K562 (cell line): ENCODE measurements around the gene SAMD4A. TPM values are rescaled to one million over a fixed set of nuclear protein-coding genes. Genes with fewer than 3 reads are reported as not detected.

Experiments used
- ATAC-seq: fragments of 200-7000 bp; cut with Tn5 transposase; 3 replicates; pipeline ENCODE4 v1.9.1; 2020; ENCODE audit warnings: moderate library complexity
- BruUV-seq: library from RNA; stranded (reverse); fragments of 400-500 nt; replicated peaks from 2 replicates; lab custom pipeline; 2021; lab: Mats Ljungman, UMichigan
- CTCF ChIA-PET: fragments of 300-600 bp; formaldehyde crosslinking; extraction: SDS; loops from one replicate; lab custom pipeline; 2021; ENCODE audit warnings: low intra/inter-chr PET ratio; lab: Yijun Ruan, JAX
- POLR2A ChIA-PET: fragments of 300-600, 350-650 bp; sonication (Branson Sonifier 250); formaldehyde crosslinking; extraction: SDS; loops from one replicate; lab custom pipeline; 2021; ENCODE audit warnings: antibody characterized with exemption, inconsistent platforms; lab: Yijun Ruan, JAX
- DNase-seq, 4 experiments: peaks; one replicate each; pipeline versions ENCODE4 v3.0.0 to v3.0.0-alpha.2; 2011 to 2018; ENCODE audit warnings: low spot score in 3 of 4, mixed read lengths in 3 of 4; ENCODE audit errors: extremely low read depth in 1 of 4
- FAIRE-seq: peaks from 2 replicates; lab custom pipeline; 2011; peaks lifted over from hg19 to GRCh38; lab: Jason Lieb, UNC
- H2AFZ ChIP-seq: 2 replicates; pipeline ENCODE4 v1.6.0; 2011; ENCODE audit warnings: low read depth, low read length, control low read depth, inconsistent platforms
- H3K27ac ChIP-seq: fragments of 200-600 bp; 3 replicates; pipeline ENCODE4 v1.8.0; 2011; ENCODE audit warnings: low read depth, mild to moderate bottlenecking, control low read depth, inconsistent platforms, low read length, moderate library complexity, mixed read lengths; ENCODE audit errors: extremely low read depth
- H3K27me3 ChIP-seq, 2 experiments: fragments of 300-600 bp in 1 of 2; 2 replicates in 1 of 2; 3 replicates in 1 of 2; pipeline versions ENCODE4 v1.6.0 to v1.8.0; 2011; ENCODE audit warnings: inconsistent platforms in 2 of 2, low read length in 2 of 2, mild to moderate bottlenecking in 1 of 2, mixed read lengths in 1 of 2, moderate library complexity in 1 of 2; ENCODE audit not compliant: control insufficient read depth in 2 of 2, insufficient read depth in 2 of 2
- H3K36me3 ChIP-seq: fragments of 300-600 bp; 3 replicates; pipeline ENCODE4 v1.8.0; 2011; ENCODE audit warnings: mild to moderate bottlenecking, low read length, inconsistent platforms; ENCODE audit not compliant: control insufficient read depth, insufficient read depth
- H3K4me1 ChIP-seq, 2 experiments: fragments of 200-600 bp in 1 of 2; replicated peaks in 1 of 2; 2 replicates in 1 of 2; 3 replicates in 1 of 2; pipeline versions ENCODE4 v1.5.1 to v1.8.0; 2011; ENCODE audit warnings: inconsistent platforms in 2 of 2, low read length in 2 of 2, mild to moderate bottlenecking in 1 of 2, mixed read lengths in 1 of 2, moderate library complexity in 1 of 2; ENCODE audit not compliant: control insufficient read depth in 2 of 2, insufficient read depth in 2 of 2
- H3K4me2 ChIP-seq: 2 replicates; pipeline ENCODE4 v1.6.1; 2011; ENCODE audit warnings: low read length, control low read depth, inconsistent platforms, mixed read lengths; ENCODE audit not compliant: insufficient read depth
- H3K4me3 ChIP-seq: fragments of 200-600 bp; sonication (generic), shearing (Covaris generic); 2 replicates; pipeline ENCODE4 v1.5.1; 2016; ENCODE audit warnings: control low read depth, inconsistent platforms
- H3K79me2 ChIP-seq: fragments of 200-600 bp; 3 replicates; pipeline ENCODE4 v1.8.0; 2011; ENCODE audit warnings: low read length, inconsistent platforms; ENCODE audit not compliant: control insufficient read depth, insufficient read depth
- H3K9ac ChIP-seq, 2 experiments: 2 replicates each; pipeline versions ENCODE4 v1.6.0 to v1.6.1; 2011; ENCODE audit warnings: low read depth in 2 of 2, low read length in 2 of 2, control low read depth in 1 of 2, inconsistent platforms in 1 of 2, mild to moderate bottlenecking in 1 of 2, mixed read lengths in 1 of 2; ENCODE audit not compliant: insufficient read depth in 1 of 2
- H3K9me1 ChIP-seq: one replicate; pipeline ENCODE4 v1.6.0; 2011; ENCODE audit warnings: inconsistent platforms, mild to moderate bottlenecking, low read length, moderate library complexity; ENCODE audit not compliant: control insufficient read depth, insufficient read depth
- H3K9me3 ChIP-seq: replicated peaks from 2 replicates; pipeline ENCODE4 v1.5.1; 2011; ENCODE audit warnings: low read depth, low read length, inconsistent platforms; ENCODE audit not compliant: control insufficient read depth, insufficient read depth
- H4K20me1 ChIP-seq: replicated peaks from 2 replicates; pipeline ENCODE4 v1.6.1; 2011; ENCODE audit warnings: low read length, inconsistent platforms, mixed read lengths; ENCODE audit not compliant: control insufficient read depth, insufficient read depth
- CAMTA2 ChIP-seq: fragments of 250-450 bp; sonication (Bioruptor Pico); conservative IDR thresholded peaks from 2 replicates; pipeline ENCODE4 v1.5.1; 2022
- FOS ChIP-seq: IDR thresholded peaks from 3 replicates; pipeline ENCODE4 v1.6.1; 2011; ENCODE audit not compliant: insufficient read length; ENCODE audit errors: extremely low read depth
- MAFK ChIP-seq: IDR thresholded peaks from 2 replicates; pipeline ENCODE4 v1.6.1; 2011; ENCODE audit warnings: low read length, improper control_type of control experiment
- NFE2 ChIP-seq: IDR thresholded peaks from 2 replicates; pipeline ENCODE4 v1.6.1; 2014; ENCODE audit warnings: antibody characterized with exemption, low read depth
- NR1H2 ChIP-seq: sonication (generic); formaldehyde crosslinking; IDR thresholded peaks from 2 replicates; pipeline ENCODE4 v1.4.0; 2020; ENCODE audit warnings: mild to moderate bottlenecking, missing genetic modification reagents
- RBM25 ChIP-seq: fragments of 200-400 bp; formaldehyde crosslinking; IDR thresholded peaks from 2 replicates; pipeline ENCODE4 v1.6.1; 2018; ENCODE audit warnings: low read length, low read depth, moderate library complexity; ENCODE audit not compliant: severe bottlenecking
- ZNF121 ChIP-seq: sonication (generic); formaldehyde crosslinking; conservative IDR thresholded peaks from 2 replicates; pipeline ENCODE4 v1.8.0; 2022; ENCODE audit warnings: missing genetic modification reagents
- ZNF311 ChIP-seq: fragments of 250-450 bp; sonication (Bioruptor Pico); IDR thresholded peaks from 2 replicates; pipeline ENCODE4 v1.4.0; 2020; ENCODE audit warnings: mild to moderate bottlenecking, moderate library complexity
- ZNF77 ChIP-seq: fragments of 250-450 bp; sonication (Bioruptor Pico); IDR thresholded peaks from 2 replicates; pipeline ENCODE4 v1.5.0; 2020
- ZNF79 ChIP-seq: fragments of 250-450 bp; sonication (Bioruptor Pico); IDR thresholded peaks from 2 replicates; pipeline ENCODE4 v1.4.0; 2020; ENCODE audit warnings: low read depth, mild to moderate bottlenecking, moderate library complexity
- WGBS: fragments of 100-300 bp; shearing (Covaris generic); methylation state at CpG from one replicate; pipeline ENCODE4 v1.1.6; 2016; ENCODE audit warnings: low coverage, mixed read lengths; ENCODE audit not compliant: insufficient coverage; ENCODE audit errors: missing lambda C conversion rate; 5-methylcytosine and 5-hydroxymethylcytosine counted together
- in situ Hi-C: fragments of 300-500 bp; cut with MboI; formaldehyde crosslinking; loops from 4 replicates; pipeline ENCODE4 v1.15.0; 2018; ENCODE audit warnings: inconsistent platforms, mixed read lengths
- intact Hi-C: fragments of 100-400 bp; cut with micrococcal nuclease; formaldehyde crosslinking; loops from 2 replicates; pipeline ENCODE4 v1.14.2; 2022
- polyA plus RNA-seq, 8 experiments: library from polyadenylated mRNA; depleted of rRNA in 4 of 8; stranded (reverse) in 5 of 8; unstranded in 3 of 8; fragments of >200 nt; fragmentation: Nextera tagmentation in 2 of 8; fragmentation: Illumina TruSeq in 1 of 8; extraction: Ambion mirVana in 2 of 8; extraction: Trizol in 1 of 8; gene quantifications; 2 replicates each; pipeline versions ENCODE4 v1.2.1 to v1.2.3, GENCODE V29; 2011 to 2014; ENCODE audit warnings: inconsistent platforms in 1 of 8, missing spikeins in 1 of 8
- total RNA-seq, 7 experiments: library from RNA; depleted of rRNA in 6 of 7; stranded (reverse); fragments of >200 nt in 6 of 7; fragmentation: Illumina TruSeq in 2 of 7; extraction: Trizol in 2 of 7; gene quantifications; 2 replicates each; pipeline versions ENCODE4 v1.2.1 to v1.2.3, GENCODE V29; 2011 to 2021; ENCODE audit warnings: low replicate concordance in 1 of 7
- TF ChIP-seq, protein P1 (sequence below): fragments of 250-450 bp; sonication (Bioruptor Pico); IDR thresholded peaks from 2 replicates; pipeline ENCODE4 v1.5.0; 2020; ENCODE audit warnings: mild to moderate bottlenecking, borderline replicate concordance
- TF ChIP-seq, protein P2 (sequence below), 3 experiments: fragments of 200-800 bp in 1 of 3; sonication (Bioruptor generic) in 1 of 3; sonication (generic) in 1 of 3; formaldehyde crosslinking in 1 of 3; IDR thresholded peaks; 2 replicates each; pipeline versions ENCODE4 v1.6.1 to v1.8.0; 2016 to 2022; ENCODE audit warnings: mild to moderate bottlenecking in 2 of 3, missing compliant biosample characterization in 2 of 3, missing genetic modification characterization in 2 of 3, missing genetic modification reagents in 1 of 3

Gene SAMD4A
- total and polyA plus RNA-seq, 9 of the 15 experiments (the other 6 are each of a cell fraction or from before 2014, with no cell fraction given) = 0.66 to 6.8 (median 3.3) TPM

DNA sequence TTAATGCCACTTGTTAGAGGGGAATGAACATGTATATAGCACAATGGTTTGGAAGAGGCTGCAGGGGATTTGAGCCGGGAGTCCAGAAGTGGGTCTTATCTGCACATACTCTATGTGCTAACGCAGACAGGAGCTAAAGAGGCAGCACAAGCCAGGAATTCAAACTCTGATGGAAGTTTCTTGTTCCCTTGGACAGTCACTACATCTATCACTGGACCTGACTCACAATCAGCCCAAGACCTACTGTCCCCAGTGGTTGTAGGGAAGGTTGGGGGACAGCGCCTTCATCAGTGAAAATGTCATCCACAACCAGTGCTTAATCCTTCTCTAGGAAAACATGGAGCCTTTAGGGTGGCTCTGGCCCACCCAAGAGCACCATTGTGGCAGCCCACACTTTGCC lies 227.9 kb downstream of the SAMD4A start:
- Histone ChIP-seq H3K4me2 (no peak overlapping the region), H3K9me3 (0 out of 2 replicates have a peak, but pooled peaks cover 2% of the 10 kb centered on the region), H3K9me1 (no peaks in the 10 kb centered on the region), H3K79me2 (no peaks in the 10 kb centered on the region), H4K20me1 (no peaks in the 10 kb centered on the region), H3K36me3 (no peaks in the 10 kb centered on the region), H2AFZ (no peak overlapping the region), H3K4me1 (no peaks in the 10 kb centered on the region), H3K27me3 (no peaks in the 10 kb centered on the region), H3K9ac (no peak overlapping the region), H3K4me3 (no peak overlapping the region), H3K27ac (no peak overlapping the region)
- DNase-seq (no peak), FAIRE-seq (no peak), ATAC-seq (no peak)
- ChIA-PET CTCF (no interaction called here), POLR2A (interaction anchor here (2.3 kb wide), 1 partner anchor 10 kb away, joined by 5 read pairs; no protein-coding TSS in a partner anchor)
- BruUV-seq = no TSS peak
- intact Hi-C loops = no loop called here
- in situ Hi-C loops = loop anchor here (25.0 kb wide), 1 partner anchor 1257 kb away; no protein-coding TSS in a partner anchor
- WGBS = 24% methylated on average over 2 of the region's 3 CpGs
- no peak for TF ChIP-seq NFE2
- TF ChIP-seq, protein P1, sequence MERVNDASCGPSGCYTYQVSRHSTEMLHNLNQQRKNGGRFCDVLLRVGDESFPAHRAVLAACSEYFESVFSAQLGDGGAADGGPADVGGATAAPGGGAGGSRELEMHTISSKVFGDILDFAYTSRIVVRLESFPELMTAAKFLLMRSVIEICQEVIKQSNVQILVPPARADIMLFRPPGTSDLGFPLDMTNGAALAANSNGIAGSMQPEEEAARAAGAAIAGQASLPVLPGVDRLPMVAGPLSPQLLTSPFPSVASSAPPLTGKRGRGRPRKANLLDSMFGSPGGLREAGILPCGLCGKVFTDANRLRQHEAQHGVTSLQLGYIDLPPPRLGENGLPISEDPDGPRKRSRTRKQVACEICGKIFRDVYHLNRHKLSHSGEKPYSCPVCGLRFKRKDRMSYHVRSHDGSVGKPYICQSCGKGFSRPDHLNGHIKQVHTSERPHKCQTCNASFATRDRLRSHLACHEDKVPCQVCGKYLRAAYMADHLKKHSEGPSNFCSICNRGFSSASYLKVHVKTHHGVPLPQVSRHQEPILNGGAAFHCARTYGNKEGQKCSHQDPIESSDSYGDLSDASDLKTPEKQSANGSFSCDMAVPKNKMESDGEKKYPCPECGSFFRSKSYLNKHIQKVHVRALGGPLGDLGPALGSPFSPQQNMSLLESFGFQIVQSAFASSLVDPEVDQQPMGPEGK (CRISPR knock-in tag) = no peak
- TF ChIP-seq NR1H2 (CRISPR knock-in tag) = no peak
- TF ChIP-seq FOS = no peak
- no peak for TF ChIP-seq ZNF79 (CRISPR knock-in tag)
- TF ChIP-seq, protein P2, sequence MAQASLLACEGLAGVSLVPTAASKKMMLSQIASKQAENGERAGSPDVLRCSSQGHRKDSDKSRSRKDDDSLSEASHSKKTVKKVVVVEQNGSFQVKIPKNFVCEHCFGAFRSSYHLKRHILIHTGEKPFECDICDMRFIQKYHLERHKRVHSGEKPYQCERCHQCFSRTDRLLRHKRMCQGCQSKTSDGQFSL (CRISPR knock-in tag; IDR thresholded peaks at IDR 0.05) = no peak
- TF ChIP-seq, protein P2 (tag; IDR thresholded peaks at IDR 0.05) = no peak
- no peak for TF ChIP-seq CAMTA2 (CRISPR knock-in tag)
- TF ChIP-seq RBM25 = no peak
- no peak for TF ChIP-seq ZNF311 (CRISPR knock-in tag)
- no peak for TF ChIP-seq ZNF77
- no peak for TF ChIP-seq MAFK
- TF ChIP-seq ZNF121 (CRISPR knock-in tag) = no peak
